HG03175 (cell line): Measurements from ENCODE around the gene CHRM4.
A peak's percentile ranks its signal among the peaks of the same experiment; 100 is the strongest.

Source experiments
- ATAC-seq: cut with Tn5 transposase; IDR thresholded peaks from one replicate; pipeline ENCODE4 v1.9.1; 2021; ENCODE audit warnings: mild to moderate bottlenecking, moderate library complexity; ENCODE audit not compliant: unreplicated experiment

Gene CHRM4

GRCh38 chr11:46350695-46351094 is 40.9 kb downstream of the CHRM4 start:
- ATAC-seq, result no peak

- no peak for ATAC-seq
Observed at GRCh38 chr11:46348566-46349401, 42.8 kb downstream of the CHRM4 start.

GRCh38 chr11:46347637-46348311 is 43.8 kb downstream of the CHRM4 start:
- no peak for ATAC-seq

GRCh38 chr11:46346886-46347636 is 44.5 kb downstream of the CHRM4 start, which contains the start of gene DGKZ:
Gene DGKZ (plus strand): TSS chr11:46347463. CDS start chr11:46347660, 197 bp downstream.
- ATAC-seq, result peak; percentile 66

- no peak for ATAC-seq
Observed at GRCh38 chr11:46345881-46346484, 45.6 kb downstream of the CHRM4 start.

GRCh38 chr11:46345131-46345597 is 46.4 kb downstream of the CHRM4 start:
- ATAC-seq, result no peak

GRCh38 chr11:46343520-46343919 is 48.1 kb downstream of the CHRM4 start:
- ATAC-seq, result no peak

GRCh38 chr11:46342239-46342638 is 49.3 kb downstream of the CHRM4 start:
- no peak for ATAC-seq

GRCh38 chr11:46341454-46341853 is 50.1 kb downstream of the CHRM4 start:
- no peak for ATAC-seq

GRCh38 chr11:46339816-46340215 is 51.8 kb downstream of the CHRM4 start:
- no peak for ATAC-seq

- ATAC-seq, result no peak
Observed at GRCh38 chr11:46338988-46339666, 52.4 kb downstream of the CHRM4 start.

- ATAC-seq, result no peak
Observed at GRCh38 chr11:46338636-46338987, 53.0 kb downstream of the CHRM4 start.

GRCh38 chr11:46337626-46338345 is 53.8 kb downstream of the CHRM4 start:
- no peak for ATAC-seq

GRCh38 chr11:46336563-46337180 is 54.9 kb downstream of the CHRM4 start:
- ATAC-seq, result no peak

- no peak for ATAC-seq
Observed at GRCh38 chr11:46335890-46336562, 55.5 kb downstream of the CHRM4 start.

GRCh38 chr11:46335271-46335670 is 56.3 kb downstream of the CHRM4 start:
- no peak for ATAC-seq

- no peak for ATAC-seq
Observed at GRCh38 chr11:46334211-46334610, 57.4 kb downstream of the CHRM4 start.
